ENCODE results near the gene CDK18.

CDK18 gene

DNA sequence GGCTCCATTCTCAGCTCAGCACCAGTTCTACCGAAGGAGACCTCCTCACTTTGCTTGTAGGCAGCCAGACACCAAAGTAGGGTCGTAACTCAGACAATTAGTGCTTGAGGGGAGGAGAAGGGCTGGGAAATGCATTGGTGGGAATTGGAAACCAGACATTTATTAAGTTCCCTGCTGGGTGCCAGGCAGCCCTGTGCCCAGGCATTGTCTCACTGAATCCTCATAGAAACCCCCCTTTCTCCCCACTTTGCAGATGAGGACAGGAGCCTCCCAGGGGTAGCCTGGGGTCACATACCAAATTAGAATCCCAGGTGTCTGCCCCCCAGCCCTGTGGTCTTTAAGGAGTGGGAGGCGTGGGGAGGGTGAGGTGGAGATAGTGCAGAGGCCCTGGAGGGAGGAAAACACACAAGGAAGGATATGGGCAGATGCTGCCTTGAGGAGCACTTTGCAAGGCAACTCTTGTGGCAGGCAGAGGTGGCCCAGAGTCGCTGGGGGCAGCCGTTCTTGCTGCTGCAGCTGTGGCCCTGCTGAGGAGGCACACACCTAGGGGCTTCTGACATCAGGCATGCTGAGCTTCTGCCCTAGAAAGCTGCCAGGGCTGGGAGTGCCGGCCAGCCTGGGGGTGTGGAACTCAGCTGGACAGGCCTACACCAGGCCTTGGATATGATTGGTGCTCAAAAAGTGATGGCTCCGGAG, 29.4 kb downstream of the CDK18 start:
- Histone ChIP-seq H3K9ac (no peak overlapping the region), H3K36me3 (peaks cover 0 to 26% (median 0%) of the 10 kb centered on the region in 11 experiments; a peak in 6 of 22 replicates), H3K4me2 (no peak overlapping the region), H3K4me3 (no peak overlapping the region), H4K20me1 (peaks cover 0 to under 1% (median 0%) of the 10 kb centered on the region in 11 experiments; a peak in 3 of 22 replicates), H3K9me3 (replicated peaks in 1 of 11) (no peaks in the 10 kb centered on the region), H3K4me1 (peaks cover 11 to 22% (median 18%) of the 10 kb centered on the region in 10 experiments), H3K27me3 (peaks cover 0 to 4% (median 0%) of the 10 kb centered on the region in 11 experiments; a peak in 1 of 22 replicates), H3K27ac (no peak overlapping the region)
- no peak for TF ChIP-seq Cebpa-rat (IDR thresholded peaks at IDR 0.05)

DNA sequence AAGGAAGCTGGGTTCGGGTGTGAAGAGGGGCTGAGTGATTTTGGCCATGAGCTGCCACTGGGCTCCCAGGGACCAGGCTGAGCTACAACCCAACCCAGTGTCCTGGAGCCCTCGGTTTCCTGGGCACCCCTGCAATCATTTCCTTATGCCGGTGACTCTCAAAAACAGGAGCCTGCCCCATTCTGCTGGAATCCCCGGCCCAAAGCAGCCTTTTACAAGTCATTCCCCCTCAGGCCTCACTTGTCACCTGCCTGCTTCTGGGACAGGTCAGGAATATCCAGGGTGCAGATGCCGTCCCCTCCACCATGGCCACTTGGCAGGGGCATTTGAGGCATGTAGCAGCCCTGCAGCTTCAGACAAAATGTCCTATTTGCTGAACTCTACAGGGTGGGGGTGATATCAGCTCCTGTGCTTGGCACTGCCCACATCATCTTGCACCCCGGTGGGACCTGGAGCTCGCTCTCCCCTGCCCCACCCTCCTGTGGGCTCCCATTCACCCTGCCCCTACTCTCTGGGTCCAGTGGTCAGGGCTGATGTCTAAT, 30.0 kb downstream of the CDK18 start:
- TF ChIP-seq Cebpa-rat (IDR thresholded peaks at IDR 0.05), result no peak
- H3K9ac ChIP-seq, result no peak overlapping the region
- peaks cover 0 to 24% (median 0%) of the 10 kb centered on the region in 11 experiments; a peak in 6 of 22 replicates for H3K36me3 ChIP-seq
- H3K27ac ChIP-seq, result no peak overlapping the region
- H3K9me3 ChIP-seq (replicated peaks in 1 of 11), result no peaks in the 10 kb centered on the region
- no peaks in the 10 kb centered on the region for H3K27me3 ChIP-seq
- peaks cover 11 to 27% (median 16%) of the 10 kb centered on the region in 10 experiments for H3K4me1 ChIP-seq
- no peak overlapping the region for H3K4me2 ChIP-seq
- no peaks in the 10 kb centered on the region; a peak in 2 of 22 replicates for H4K20me1 ChIP-seq
- no peak overlapping the region for H3K4me3 ChIP-seq

DNA sequence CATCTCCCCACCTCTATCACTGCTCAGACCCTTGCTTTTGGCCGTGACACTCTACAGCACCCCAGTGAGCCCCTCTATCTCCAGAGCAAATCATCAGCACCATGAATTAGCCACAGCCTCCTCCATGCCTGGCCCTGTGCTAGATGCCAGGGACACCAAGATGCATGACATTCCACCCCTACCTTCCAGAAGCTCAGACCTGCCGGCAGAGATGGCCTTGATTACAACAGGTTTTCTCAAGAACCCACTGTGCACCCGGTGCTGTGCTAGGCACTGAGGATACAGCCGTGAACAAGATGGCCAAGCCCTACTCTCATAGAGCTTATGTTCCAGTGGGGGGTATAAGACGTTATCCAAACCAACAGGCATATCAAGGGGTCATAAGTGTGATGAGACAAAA, 30.6 kb downstream of the CDK18 start:
- Histone ChIP-seq H4K20me1 (no peaks in the 10 kb centered on the region; a peak in 2 of 22 replicates), H3K27me3 (no peaks in the 10 kb centered on the region), H3K36me3 (peaks cover 0 to 20% (median 0%) of the 10 kb centered on the region in 11 experiments; a peak in 6 of 22 replicates), H3K4me1 (peaks cover 11 to 32% (median 18%) of the 10 kb centered on the region in 10 experiments), H3K4me2 (no peak overlapping the region), H3K9me3 (replicated peaks in 1 of 11) (no peaks in the 10 kb centered on the region), H3K27ac (no peak overlapping the region), H3K9ac (no peak overlapping the region), H3K4me3 (no peak overlapping the region)
- no peak for TF ChIP-seq Cebpa-rat (IDR thresholded peaks at IDR 0.05)

DNA sequence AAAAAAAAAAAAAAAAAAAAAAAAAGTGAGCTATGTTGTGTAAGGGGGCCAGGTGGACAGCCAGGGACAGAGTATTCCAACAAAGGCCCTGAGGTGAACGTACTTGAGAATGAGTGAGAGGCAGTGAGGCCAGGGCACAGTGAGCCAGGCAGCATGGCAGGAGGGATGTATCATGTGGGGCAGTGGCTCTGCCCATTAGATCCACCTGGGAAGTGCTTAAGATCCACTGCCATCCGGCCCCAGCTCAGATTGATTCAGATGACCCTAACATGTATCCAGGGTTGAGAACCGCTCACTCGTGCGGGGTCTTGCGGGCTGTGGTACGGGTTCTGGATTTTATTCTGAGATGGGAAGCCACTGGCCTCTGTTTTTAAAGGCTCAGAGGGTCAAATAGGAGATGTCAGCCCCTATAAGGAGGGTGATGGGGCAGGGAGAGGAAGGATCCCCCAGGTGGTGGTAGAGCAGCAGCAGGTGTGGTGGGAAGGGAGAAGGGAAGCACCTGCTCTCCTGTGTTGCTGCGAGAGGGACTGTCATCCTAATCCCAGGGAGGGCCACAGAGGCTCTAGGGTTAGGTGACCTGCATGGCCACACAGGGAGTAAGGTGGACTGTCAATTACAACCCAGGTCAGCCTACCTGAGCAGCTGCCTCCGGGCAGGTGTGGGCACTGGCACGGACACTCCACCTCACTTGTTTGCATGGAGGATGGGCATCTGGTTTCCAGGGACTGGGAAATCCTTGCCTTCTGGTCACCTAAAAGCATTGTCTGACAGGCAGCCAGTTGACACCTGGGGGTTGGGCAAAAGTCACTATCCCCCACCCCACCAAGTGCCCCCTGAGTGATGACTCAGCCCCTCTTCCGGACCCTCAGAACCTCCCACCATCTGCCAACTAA, 31.6 kb downstream of the CDK18 start:
- H3K27me3 ChIP-seq, result peaks cover 0 to under 1% (median 0%) of the 10 kb centered on the region in 11 experiments; a peak in 2 of 22 replicates
- H3K4me3 ChIP-seq, result no peak overlapping the region
- H3K27ac ChIP-seq, result no peak overlapping the region
- peaks cover 0 to 3% (median 0%) of the 10 kb centered on the region in 11 experiments; a peak in 2 of 22 replicates for H3K9me3 ChIP-seq (replicated peaks in 1 of 11)
- no peaks in the 10 kb centered on the region; a peak in 2 of 22 replicates for H4K20me1 ChIP-seq
- 0 out of 22 replicates have a peak overlapping the region, but pooled peaks of 1 of the 11 experiments have one; percentile 7 for H3K9ac ChIP-seq
- peak overlapping the region; percentile 34 to 73 (median 59); a peak in 21 of 22 replicates for H3K4me2 ChIP-seq
- H3K4me1 ChIP-seq, result peaks cover 11 to 32% (median 18%) of the 10 kb centered on the region in 10 experiments
- TF ChIP-seq Cebpa-rat (IDR thresholded peaks at IDR 0.05), result no peak
- H3K36me3 ChIP-seq, result peaks cover 0 to 11% (median 0%) of the 10 kb centered on the region in 11 experiments; a peak in 5 of 22 replicates

DNA sequence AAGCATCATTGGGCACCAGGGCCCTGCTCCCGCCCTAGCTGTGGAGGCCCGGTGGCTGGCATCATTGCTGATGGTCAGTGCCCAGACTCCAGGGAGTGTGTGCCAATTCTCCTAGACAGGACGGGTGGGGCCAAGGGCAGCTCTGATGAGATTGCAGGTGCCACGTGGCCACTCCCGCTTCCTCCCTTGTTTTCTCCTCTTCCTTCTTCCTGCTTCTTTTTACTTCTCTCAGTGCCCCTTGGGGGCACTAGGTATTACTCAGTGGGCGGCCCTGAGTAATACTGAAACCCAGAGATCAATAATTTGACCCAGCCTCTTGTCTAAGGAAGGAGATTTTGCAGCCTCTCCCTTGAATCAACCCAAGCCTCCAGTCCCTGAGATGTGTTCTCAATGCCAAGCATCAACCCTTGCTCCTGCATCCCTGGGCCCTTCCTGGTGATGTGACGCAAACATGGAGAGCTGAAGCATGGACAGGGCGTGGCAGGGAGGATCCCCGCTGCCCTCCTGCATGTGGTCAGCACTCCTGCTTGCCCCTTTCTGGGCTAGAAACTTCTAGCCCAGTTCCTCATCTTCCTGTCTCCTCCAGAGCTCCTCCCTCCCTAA, 32.4 kb downstream of the CDK18 start:
- peak overlapping the region; percentile 34 to 73 (median 59); a peak in 21 of 22 replicates for H3K4me2 ChIP-seq
- H3K9me3 ChIP-seq (replicated peaks in 1 of 11), result peaks cover 0 to 8% (median 0%) of the 10 kb centered on the region in 11 experiments; a peak in 3 of 22 replicates
- no peak overlapping the region for H3K27ac ChIP-seq
- peaks cover 0 to 6% (median 0%) of the 10 kb centered on the region in 11 experiments; a peak in 3 of 22 replicates for H3K27me3 ChIP-seq
- H3K4me3 ChIP-seq, result no peak overlapping the region
- no peak overlapping the region for H3K9ac ChIP-seq
- no peak for TF ChIP-seq Cebpa-rat (IDR thresholded peaks at IDR 0.05)
- H3K36me3 ChIP-seq, result peaks cover 0 to 4% (median 0%) of the 10 kb centered on the region in 11 experiments; a peak in 3 of 22 replicates
- H3K4me1 ChIP-seq, result peaks cover 11 to 32% (median 18%) of the 10 kb centered on the region in 10 experiments
- H4K20me1 ChIP-seq, result no peaks in the 10 kb centered on the region; a peak in 2 of 22 replicates

DNA sequence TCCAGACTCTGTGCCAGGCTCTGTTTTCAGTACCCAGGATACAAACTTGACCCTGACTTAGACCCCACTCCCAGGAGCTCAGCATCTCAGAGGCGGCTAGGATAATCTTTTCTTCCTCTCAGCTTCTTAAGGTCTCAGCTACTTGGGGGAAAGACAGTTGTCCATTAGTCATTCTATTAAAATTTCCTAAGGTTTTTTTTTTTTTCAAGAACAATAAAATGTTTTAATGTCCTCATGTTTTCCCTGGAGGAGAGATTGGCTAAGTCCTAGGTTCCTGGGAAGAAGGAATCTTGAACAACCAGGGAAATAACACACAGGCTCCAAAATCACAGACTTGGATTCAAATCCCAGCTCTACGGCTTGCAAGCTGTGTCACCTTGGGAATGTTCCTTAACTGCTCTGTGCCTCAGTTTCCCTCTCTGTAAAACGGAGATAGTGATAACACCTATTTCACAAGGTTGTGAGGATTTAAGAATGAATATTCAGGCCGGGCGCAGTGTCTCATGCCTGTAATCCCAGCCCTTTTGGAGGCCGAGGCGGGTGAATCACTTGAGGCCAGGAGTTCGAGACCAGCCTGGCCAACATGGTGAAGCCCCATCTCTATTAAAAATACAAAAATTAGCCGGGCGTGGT, 33.0 kb downstream of the CDK18 start:
- H4K20me1 ChIP-seq, result no peaks in the 10 kb centered on the region; a peak in 2 of 22 replicates
- H3K9ac ChIP-seq, result no peak overlapping the region
- no peak overlapping the region for H3K4me3 ChIP-seq
- H3K9me3 ChIP-seq (replicated peaks in 1 of 11), result peaks cover 0 to 8% (median 0%) of the 10 kb centered on the region in 11 experiments; a peak in 3 of 22 replicates
- no peak for TF ChIP-seq Cebpa-rat (IDR thresholded peaks at IDR 0.05)
- H3K4me2 ChIP-seq, result peak overlapping the region in 3 of 11 experiments; percentile 59 to 73 (median 65); a peak in 5 of 22 replicates
- no peak overlapping the region for H3K27ac ChIP-seq
- peaks cover 0 to 12% (median 3%) of the 10 kb centered on the region in 11 experiments; a peak in 8 of 22 replicates for H3K27me3 ChIP-seq
- no peaks in the 10 kb centered on the region for H3K36me3 ChIP-seq
- H3K4me1 ChIP-seq, result peaks cover 11 to 32% (median 18%) of the 10 kb centered on the region in 10 experiments

DNA sequence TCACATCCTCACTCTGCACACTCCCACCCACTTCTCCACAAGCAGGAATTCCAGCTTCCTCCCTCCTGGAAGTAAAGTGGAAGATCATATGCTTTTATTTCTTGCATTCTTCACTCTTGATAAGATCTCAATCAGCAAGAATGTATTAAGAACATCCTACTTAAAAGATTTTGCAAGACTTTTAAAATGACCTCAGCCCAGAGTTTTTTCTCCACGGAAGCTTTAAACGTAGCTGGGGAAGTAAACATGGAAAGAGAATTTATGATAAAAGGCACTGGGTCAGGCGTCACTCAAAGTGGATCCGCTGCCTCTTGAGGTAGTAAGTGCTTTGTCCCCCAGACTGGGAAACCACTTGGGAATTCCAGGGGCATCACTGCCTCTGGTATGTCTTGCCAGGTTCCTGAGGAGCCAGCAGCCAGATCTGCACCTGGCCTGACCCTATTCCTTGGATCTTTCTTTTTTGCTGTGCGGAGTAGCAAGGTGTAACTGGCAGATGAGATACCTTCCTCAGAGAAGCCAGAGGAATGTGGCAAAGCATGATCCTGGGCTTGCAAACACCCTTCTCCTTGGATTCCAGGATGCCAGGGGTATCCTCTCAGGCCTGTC, 33.9 kb downstream of the CDK18 start:
- H4K20me1 ChIP-seq, result no peaks in the 10 kb centered on the region; a peak in 2 of 22 replicates
- no peak overlapping the region for H3K9ac ChIP-seq
- peaks cover 0 to 21% (median 10%) of the 10 kb centered on the region in 11 experiments; a peak in 17 of 22 replicates for H3K27me3 ChIP-seq
- H3K27ac ChIP-seq, result no peak overlapping the region
- H3K9me3 ChIP-seq (replicated peaks in 1 of 11), result peaks cover 0 to 8% (median 0%) of the 10 kb centered on the region in 11 experiments; a peak in 3 of 22 replicates
- H3K4me1 ChIP-seq, result peaks cover 11 to 37% (median 22%) of the 10 kb centered on the region in 10 experiments
- no peak overlapping the region for H3K4me3 ChIP-seq
- H3K4me2 ChIP-seq, result peak overlapping the region in 3 of 11 experiments; percentile 23 to 60 (median 51); a peak in 3 of 22 replicates
- H3K36me3 ChIP-seq, result no peaks in the 10 kb centered on the region
- no peak for TF ChIP-seq Cebpa-rat (IDR thresholded peaks at IDR 0.05)
